Prostate gland (tissue), 2 donors: ENCODE measurements around the gene PCED1A. TPM values are rescaled to one million over a fixed set of nuclear protein-coding genes. Genes with fewer than 3 reads are reported as not detected.

Experiments
- DNase-seq: peaks from one replicate; pipeline ENCODE4 v3.0.0-alpha.2; 2019; ENCODE audit warnings: low spot score
- H3K27ac ChIP-seq, 2 donors: fragments of 200-600 bp; sonication (generic); 2 replicates each; pipeline ENCODE4 v1.5.1; 2017 to 2019
- H3K27me3 ChIP-seq: fragments of 200-600 bp; sonication (generic); replicated peaks from 2 replicates; pipeline ENCODE4 v1.5.1; 2019; ENCODE audit not compliant: insufficient read depth
- H3K36me3 ChIP-seq, 2 donors: fragments of 200-600 bp; sonication (generic); 1 replicate in 1 of 2; 2 replicates in 1 of 2; pipeline versions ENCODE4 v1.5.1 to v1.8.1; 2017 to 2019
- H3K4me1 ChIP-seq: fragments of 200-600 bp; sonication (generic); replicated peaks from 2 replicates; pipeline ENCODE4 v1.5.1; 2019
- H3K4me3 ChIP-seq, 2 donors: fragments of 200-600 bp; sonication (generic); 2 replicates each; pipeline ENCODE4 v1.5.1; 2017 to 2019
- H3K9me3 ChIP-seq: fragments of 200-600 bp; sonication (generic); 2 replicates; pipeline ENCODE4 v1.5.1; 2017
- POLR2A ChIP-seq: fragments of 450-650 bp; IDR thresholded peaks from one replicate; pipeline ENCODE4 v1.6.1; 2016; ENCODE audit warnings: antibody characterized with exemption, mild to moderate bottlenecking
- POLR2AphosphoS5 ChIP-seq: sonication (generic); formaldehyde crosslinking; IDR thresholded peaks from one replicate; pipeline ENCODE4 v1.6.1; 2017; ENCODE audit warnings: antibody characterized with exemption
- WGBS: methylation state at CpG from one replicate; pipeline ENCODE4 v1.1.5; 2018; 5-methylcytosine and 5-hydroxymethylcytosine counted together
- intact Hi-C: fragments of 100-400 bp; cut with DNase I; formaldehyde crosslinking; loops from one replicate; pipeline ENCODE4 v1.14.2; 2022
- total RNA-seq, 2 donors: library from RNA; depleted of rRNA; stranded (reverse); fragments of >200 nt; gene quantifications; one replicate each; pipeline ENCODE4 v1.1.0, GENCODE V29; 2016
- TF ChIP-seq, protein P1 (sequence below), 4 experiments: fragments of 200-600 bp in 2 of 4; fragments of 450-650 bp in 2 of 4; sonication (generic) in 2 of 4; IDR thresholded peaks; 1 replicate in 3 of 4; 2 replicates in 1 of 4; pipeline ENCODE4 v1.5.1; 2016 to 2019; ENCODE audit warnings: antibody characterized with exemption in 4 of 4, mild to moderate bottlenecking in 2 of 4, moderate library complexity in 2 of 4

The PCED1A gene
- total RNA-seq, 2 donors from 2014 or later = 54.8 to 58.1 TPM

DNA sequence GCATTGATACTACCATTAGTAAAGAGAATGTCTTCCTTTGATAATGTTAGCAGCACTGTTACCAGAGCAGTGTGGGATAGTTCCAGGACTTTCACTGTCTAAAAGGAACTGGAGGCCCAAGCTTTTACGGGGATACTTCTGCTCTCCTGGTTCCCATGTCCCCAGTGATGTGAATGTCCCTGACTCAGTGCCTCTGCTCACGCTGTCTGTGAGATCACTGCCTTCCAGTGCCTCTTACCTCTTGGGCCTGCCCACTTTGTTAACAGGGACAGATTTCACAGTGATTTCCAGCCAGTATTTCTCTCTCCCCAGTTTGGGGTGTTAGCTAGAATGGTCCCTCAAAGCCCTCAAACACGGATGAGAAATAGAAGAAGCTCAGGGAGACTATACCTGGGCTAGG, 47.3 kb upstream of the PCED1A start:
- WGBS = 88% methylated on average over 3 of the region's 3 CpGs
- H3K4me1 ChIP-seq = no peaks in the 10 kb centered on the region
- no peaks in the 10 kb centered on the region for H3K27me3 ChIP-seq
- intact Hi-C loops = no loop called here
- no peaks in the 10 kb centered on the region for H3K36me3 ChIP-seq
- no peak for DNase-seq
- H3K27ac ChIP-seq = no peak overlapping the region
- no peaks in the 10 kb centered on the region for H3K9me3 ChIP-seq
- H3K4me3 ChIP-seq = no peak overlapping the region
- TF ChIP-seq, protein P1, sequence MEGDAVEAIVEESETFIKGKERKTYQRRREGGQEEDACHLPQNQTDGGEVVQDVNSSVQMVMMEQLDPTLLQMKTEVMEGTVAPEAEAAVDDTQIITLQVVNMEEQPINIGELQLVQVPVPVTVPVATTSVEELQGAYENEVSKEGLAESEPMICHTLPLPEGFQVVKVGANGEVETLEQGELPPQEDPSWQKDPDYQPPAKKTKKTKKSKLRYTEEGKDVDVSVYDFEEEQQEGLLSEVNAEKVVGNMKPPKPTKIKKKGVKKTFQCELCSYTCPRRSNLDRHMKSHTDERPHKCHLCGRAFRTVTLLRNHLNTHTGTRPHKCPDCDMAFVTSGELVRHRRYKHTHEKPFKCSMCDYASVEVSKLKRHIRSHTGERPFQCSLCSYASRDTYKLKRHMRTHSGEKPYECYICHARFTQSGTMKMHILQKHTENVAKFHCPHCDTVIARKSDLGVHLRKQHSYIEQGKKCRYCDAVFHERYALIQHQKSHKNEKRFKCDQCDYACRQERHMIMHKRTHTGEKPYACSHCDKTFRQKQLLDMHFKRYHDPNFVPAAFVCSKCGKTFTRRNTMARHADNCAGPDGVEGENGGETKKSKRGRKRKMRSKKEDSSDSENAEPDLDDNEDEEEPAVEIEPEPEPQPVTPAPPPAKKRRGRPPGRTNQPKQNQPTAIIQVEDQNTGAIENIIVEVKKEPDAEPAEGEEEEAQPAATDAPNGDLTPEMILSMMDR (IDR thresholded peaks at IDR 0.05) = no peak
- TF ChIP-seq POLR2AphosphoS5 (no peak), POLR2A (no peak)

DNA sequence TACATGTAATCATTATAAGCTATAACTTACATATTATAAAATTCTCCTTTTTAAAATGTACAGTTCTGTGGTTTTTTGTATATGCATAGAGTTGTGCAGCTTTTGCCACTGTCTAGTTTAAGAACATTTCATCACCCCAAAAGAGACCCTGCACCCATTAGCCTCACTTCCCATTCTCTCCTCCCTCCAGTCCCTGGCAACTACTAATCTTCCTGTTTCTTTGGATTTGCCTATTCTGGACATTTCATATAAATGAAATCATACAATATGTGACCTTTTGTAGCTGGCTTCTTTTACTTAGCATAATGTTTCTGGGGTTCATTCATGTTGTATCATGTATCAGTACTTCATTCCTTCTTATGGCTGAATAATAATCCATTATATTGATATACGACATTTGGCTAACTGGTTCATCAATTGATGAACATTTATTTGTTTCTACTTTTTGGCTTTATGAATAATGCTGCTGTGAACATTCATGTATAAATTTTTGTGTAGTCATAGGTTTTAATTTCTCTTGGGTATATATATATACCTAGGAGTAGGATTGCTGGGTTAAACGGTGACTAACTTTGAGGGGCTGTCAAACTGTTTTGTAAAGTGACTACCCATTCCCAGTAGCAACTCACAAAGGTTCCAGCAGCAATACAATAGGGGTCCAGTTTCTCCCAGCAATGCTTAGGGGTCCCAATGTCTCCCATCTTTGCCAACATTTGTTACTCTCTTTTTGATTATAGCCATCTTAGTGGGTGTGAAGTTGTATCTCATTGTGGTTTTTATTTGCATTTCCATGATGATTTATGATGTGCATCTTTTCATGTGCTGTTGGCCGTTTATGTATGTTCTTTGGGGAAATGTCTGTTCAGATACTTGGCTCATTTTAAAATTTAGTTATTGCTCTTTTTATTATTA, 43.5 kb upstream of the PCED1A start:
- TF ChIP-seq, protein P1 (IDR thresholded peaks at IDR 0.05) = no peak
- TF ChIP-seq POLR2AphosphoS5 = no peak
- TF ChIP-seq POLR2A = no peak
- H3K27me3 ChIP-seq = no peaks in the 10 kb centered on the region
- peaks cover 7% of the 10 kb centered on the region for H3K4me1 ChIP-seq
- no peak for DNase-seq
- WGBS = 57% methylated on average over 3 of the region's 3 CpGs
- intact Hi-C loops = no loop called here
- H3K36me3 ChIP-seq = no peaks in the 10 kb centered on the region
- H3K9me3 ChIP-seq = no peaks in the 10 kb centered on the region
- no peak overlapping the region for H3K27ac ChIP-seq
- no peak overlapping the region for H3K4me3 ChIP-seq

DNA sequence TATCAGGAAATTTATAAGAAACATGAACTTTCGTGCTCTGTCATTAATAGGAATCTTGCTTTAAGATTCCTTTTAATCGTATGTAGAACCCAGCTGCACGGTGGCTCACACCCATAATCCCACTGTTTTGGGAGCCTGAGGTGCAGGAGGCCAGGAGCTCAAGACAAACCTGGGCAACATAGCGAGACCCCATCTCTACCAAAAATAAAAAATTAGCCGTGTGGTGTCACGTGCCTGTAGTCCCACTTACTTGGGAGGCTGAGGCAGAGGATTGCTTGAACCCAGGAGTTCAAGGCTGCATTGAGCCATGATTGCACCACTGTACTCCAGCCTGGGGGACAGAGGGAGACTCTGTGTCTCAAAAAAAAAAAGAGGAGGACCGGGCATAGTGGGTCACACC, 40.2 kb upstream of the PCED1A start:
- H3K36me3 ChIP-seq = no peaks in the 10 kb centered on the region
- intact Hi-C loops = no loop called here
- H3K27ac ChIP-seq = no peak overlapping the region
- WGBS = 81% methylated on average over 7 of the region's 7 CpGs
- no peaks in the 10 kb centered on the region for H3K9me3 ChIP-seq
- TF ChIP-seq POLR2AphosphoS5 = no peak
- no peak for TF ChIP-seq POLR2A
- TF ChIP-seq, protein P1 (IDR thresholded peaks at IDR 0.05) = no peak
- DNase-seq = no peak
- H3K4me3 ChIP-seq = no peak overlapping the region
- no peaks in the 10 kb centered on the region for H3K27me3 ChIP-seq
- peaks cover 13% of the 10 kb centered on the region for H3K4me1 ChIP-seq

DNA sequence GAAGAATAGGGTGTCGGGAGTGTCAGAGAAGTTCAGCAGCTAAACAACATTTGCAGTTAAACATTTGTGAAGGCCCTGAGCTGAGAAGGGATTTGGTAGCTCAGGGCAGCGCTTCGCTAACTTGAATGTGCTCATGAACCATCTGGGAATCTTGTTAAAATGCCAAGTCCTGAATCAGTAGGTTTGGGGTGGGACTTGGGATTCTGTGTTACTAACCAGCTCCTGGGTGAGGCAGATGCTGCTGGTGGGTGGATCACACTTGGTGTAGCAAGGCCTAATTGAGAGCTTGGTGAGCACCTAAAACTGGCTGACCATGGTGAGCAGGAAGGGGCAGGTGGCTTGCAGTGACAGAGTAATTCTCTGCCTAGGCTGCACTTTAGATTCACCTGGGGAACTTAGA, 38.7 kb upstream of the PCED1A start:
- H3K27me3 ChIP-seq = no peaks in the 10 kb centered on the region
- DNase-seq = no peak
- peaks cover 14% of the 10 kb centered on the region for H3K4me1 ChIP-seq
- H3K36me3 ChIP-seq = no peaks in the 10 kb centered on the region
- H3K9me3 ChIP-seq = no peaks in the 10 kb centered on the region
- H3K4me3 ChIP-seq = no peak overlapping the region
- intact Hi-C loops = no loop called here
- H3K27ac ChIP-seq = no peak overlapping the region
- no peak for TF ChIP-seq POLR2AphosphoS5
- TF ChIP-seq POLR2A = no peak
- TF ChIP-seq, protein P1 (IDR thresholded peaks at IDR 0.05) = no peak
- 62% methylated on average over 3 of the region's 3 CpGs for WGBS

DNA sequence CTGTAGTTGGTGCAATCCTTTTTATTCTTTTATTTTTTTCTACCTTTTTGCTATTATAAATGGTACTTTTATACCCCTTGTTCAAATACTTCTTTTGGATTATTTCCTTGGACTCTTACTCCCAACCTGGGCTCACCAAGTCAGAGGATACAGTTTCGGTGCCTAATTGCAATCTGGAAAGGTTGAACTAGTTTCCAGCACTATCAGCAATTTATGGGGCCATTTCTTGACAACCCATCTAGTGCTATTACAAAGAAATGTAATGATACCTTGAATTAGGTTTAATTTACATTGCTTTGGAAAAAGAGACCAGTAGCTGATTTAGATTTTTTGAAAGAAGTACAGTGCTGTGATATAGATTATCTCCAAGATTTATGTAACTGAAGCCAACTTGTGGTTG, 38.1 kb upstream of the PCED1A start:
- intact Hi-C loops = no loop called here

More for the DNA sequence above, 38.1 kb upstream of the PCED1A start:
- no peak for DNase-seq
- Histone ChIP-seq H3K9me3 (no peaks in the 10 kb centered on the region), H3K4me3 (no peak overlapping the region), H3K27ac (no peak overlapping the region), H3K4me1 (peaks cover 14% of the 10 kb centered on the region), H3K36me3 (no peaks in the 10 kb centered on the region), H3K27me3 (no peaks in the 10 kb centered on the region)
- WGBS = 98% methylated on average over 1 of the region's 1 CpG
- no peak for TF ChIP-seq POLR2A
- no peak for TF ChIP-seq POLR2AphosphoS5
- TF ChIP-seq, protein P1 (IDR thresholded peaks at IDR 0.05) = no peak
